ENCODE data around the gene IQGAP1. TPM values are rescaled to one million over a fixed set of nuclear protein-coding genes. Genes with fewer than 3 reads are reported as not detected.
A peak's percentile ranks its signal among the peaks of the same experiment; 100 is the strongest.

Gene IQGAP1
- total RNA-seq, 1 experiment from 2014 or later: 72.4 TPM

- Histone ChIP-seq H2AK5ac (ENCODE audit: insufficient read length, low read length) (no peak overlapping the region), H3K23me2 (ENCODE audit: insufficient read length, low read depth, low read length, poor library complexity, severe bottlenecking) (no peaks in the 10 kb centered on the region), H3K9me3 (ENCODE audit: control insufficient read depth, low read depth, low read length) (no peaks in the 10 kb centered on the region), H3K9ac (ENCODE audit: extremely low read depth, insufficient read length, low read length) (no peak overlapping the region), H4K5ac (ENCODE audit: insufficient read length, low read depth, low read length) (no peak overlapping the region), H2BK12ac (ENCODE audit: insufficient read length, low read depth, low read length) (no peak overlapping the region), H3K79me1 (ENCODE audit: insufficient read depth, low read depth, low read length, poor library complexity, severe bottlenecking) (no peaks in the 10 kb centered on the region), H3K27ac (ENCODE audit: insufficient read length, low read depth, low read length) (no peak overlapping the region), H3K4me2 (ENCODE audit: insufficient read depth, insufficient read length, low read length) (no peak overlapping the region), H3T11ph (ENCODE audit: low read length) (no peak overlapping the region), H3K56ac (ENCODE audit: insufficient read length, low read depth, low read length) (no peak overlapping the region), H2BK20ac (ENCODE audit: low read depth, low read length, poor library complexity, severe bottlenecking) (no peak overlapping the region), H4K91ac (ENCODE audit: insufficient read length, low read depth, low read length) (no peak overlapping the region), H3K18ac (ENCODE audit: insufficient read length, low read depth, low read length) (no peak overlapping the region), H3K4ac (ENCODE audit: low read depth, low read length) (no peak overlapping the region), H2BK5ac (ENCODE audit: insufficient read length, low read length) (no peak overlapping the region), H3K27me3 (ENCODE audit: insufficient read depth, low read length) (no peaks in the 10 kb centered on the region), H4K20me1 (ENCODE audit: control insufficient read depth, insufficient read depth, insufficient read length) (no peaks in the 10 kb centered on the region), H4K8ac (replicated peaks; ENCODE audit: insufficient read length, low read depth, low read length) (no peak overlapping the region), H3K79me2 (ENCODE audit: insufficient read depth, low read length) (no peaks in the 10 kb centered on the region), H3K23ac (ENCODE audit: insufficient read length, low read depth, low read length) (no peak overlapping the region), H3K14ac (ENCODE audit: insufficient read depth, low read length) (no peak overlapping the region), H2BK120ac (ENCODE audit: low read depth, low read length, poor library complexity, severe bottlenecking) (no peak overlapping the region), H3K4me1 (ENCODE audit: insufficient read depth, low read length) (no peaks in the 10 kb centered on the region), H2BK15ac (ENCODE audit: low read depth, low read length) (no peak overlapping the region), H2AFZ (ENCODE audit: low read length) (no peak overlapping the region)
- no CpG with 5 or more reads among the region's 7 CpGs for WGBS (ENCODE audit: extremely low coverage, insufficient read length, low lambda C conversion rate)
- DNase-seq: peak; percentile 41
- H3K27ac Mint-ChIP-seq: peak overlapping the region in 2 of 3 experiments; percentile 5 to 46; a peak in 2 of 7 replicates
- no peak overlapping the region for H3K4me3 Mint-ChIP-seq
- H3K4me1 Mint-ChIP-seq: no peaks in the 10 kb centered on the region
- TF ChIP-seq, protein P1, sequence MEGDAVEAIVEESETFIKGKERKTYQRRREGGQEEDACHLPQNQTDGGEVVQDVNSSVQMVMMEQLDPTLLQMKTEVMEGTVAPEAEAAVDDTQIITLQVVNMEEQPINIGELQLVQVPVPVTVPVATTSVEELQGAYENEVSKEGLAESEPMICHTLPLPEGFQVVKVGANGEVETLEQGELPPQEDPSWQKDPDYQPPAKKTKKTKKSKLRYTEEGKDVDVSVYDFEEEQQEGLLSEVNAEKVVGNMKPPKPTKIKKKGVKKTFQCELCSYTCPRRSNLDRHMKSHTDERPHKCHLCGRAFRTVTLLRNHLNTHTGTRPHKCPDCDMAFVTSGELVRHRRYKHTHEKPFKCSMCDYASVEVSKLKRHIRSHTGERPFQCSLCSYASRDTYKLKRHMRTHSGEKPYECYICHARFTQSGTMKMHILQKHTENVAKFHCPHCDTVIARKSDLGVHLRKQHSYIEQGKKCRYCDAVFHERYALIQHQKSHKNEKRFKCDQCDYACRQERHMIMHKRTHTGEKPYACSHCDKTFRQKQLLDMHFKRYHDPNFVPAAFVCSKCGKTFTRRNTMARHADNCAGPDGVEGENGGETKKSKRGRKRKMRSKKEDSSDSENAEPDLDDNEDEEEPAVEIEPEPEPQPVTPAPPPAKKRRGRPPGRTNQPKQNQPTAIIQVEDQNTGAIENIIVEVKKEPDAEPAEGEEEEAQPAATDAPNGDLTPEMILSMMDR (conservative IDR thresholded peaks at IDR 0.05): peak; percentile 89
- H3K27me3 Mint-ChIP-seq (ENCODE audit: low read depth): no peaks in the 10 kb centered on the region
- H3K9me3 Mint-ChIP-seq: no peaks in the 10 kb centered on the region
- H3K36me3 Mint-ChIP-seq (ENCODE audit: insufficient read depth in 1 of 3, low read depth in 3 of 3): peaks cover 23 to 73% (median 60%) of the 10 kb centered on the region in 3 experiments; a peak in 6 of 7 replicates
These were observed 94.3 kb downstream of the IQGAP1 start for GRCh38 chr15:90482124-90483011.

Data from H9 (cell line).